Measurements from ENCODE around the gene DUSP7.

DUSP7 gene

GRCh38 chr3:52024765-52025452 lies 31.5 kb downstream of the DUSP7 start:
- no peak for DNase-seq

- DNase-seq = no peak
Measured at GRCh38 chr3:52023860-52024764, 32.3 kb downstream of the DUSP7 start.

- DNase-seq = no peak
Measured at GRCh38 chr3:52023101-52023770, 33.1 kb downstream of the DUSP7 start.

GRCh38 chr3:52022323-52023100 lies 33.9 kb downstream of the DUSP7 start:
- no peak for DNase-seq

- no peak for DNase-seq
Measured at GRCh38 chr3:52021489-52022268, 34.7 kb downstream of the DUSP7 start.

DNA sequence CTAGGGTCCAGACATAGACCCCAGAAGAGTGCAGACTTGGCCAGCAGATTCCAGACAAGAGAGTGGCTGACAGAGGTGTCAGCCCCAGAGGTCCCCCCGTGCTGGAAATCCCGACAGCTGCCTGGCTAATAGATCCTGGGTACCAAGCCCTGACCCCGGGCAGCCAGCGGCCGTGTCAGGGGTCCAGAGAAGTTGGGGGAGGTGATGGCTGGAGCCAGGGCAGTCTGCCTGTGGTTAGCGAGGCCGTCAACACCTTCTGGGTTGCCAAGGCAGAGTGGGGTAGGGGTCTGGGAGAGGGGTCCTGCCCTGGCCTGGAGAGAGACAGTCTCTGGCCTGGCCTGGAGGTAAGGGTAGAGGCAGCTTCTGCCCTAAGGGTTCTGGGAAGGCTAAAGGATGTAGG lies 35.6 kb downstream of the DUSP7 start:
- DNase-seq = no peak

DNA sequence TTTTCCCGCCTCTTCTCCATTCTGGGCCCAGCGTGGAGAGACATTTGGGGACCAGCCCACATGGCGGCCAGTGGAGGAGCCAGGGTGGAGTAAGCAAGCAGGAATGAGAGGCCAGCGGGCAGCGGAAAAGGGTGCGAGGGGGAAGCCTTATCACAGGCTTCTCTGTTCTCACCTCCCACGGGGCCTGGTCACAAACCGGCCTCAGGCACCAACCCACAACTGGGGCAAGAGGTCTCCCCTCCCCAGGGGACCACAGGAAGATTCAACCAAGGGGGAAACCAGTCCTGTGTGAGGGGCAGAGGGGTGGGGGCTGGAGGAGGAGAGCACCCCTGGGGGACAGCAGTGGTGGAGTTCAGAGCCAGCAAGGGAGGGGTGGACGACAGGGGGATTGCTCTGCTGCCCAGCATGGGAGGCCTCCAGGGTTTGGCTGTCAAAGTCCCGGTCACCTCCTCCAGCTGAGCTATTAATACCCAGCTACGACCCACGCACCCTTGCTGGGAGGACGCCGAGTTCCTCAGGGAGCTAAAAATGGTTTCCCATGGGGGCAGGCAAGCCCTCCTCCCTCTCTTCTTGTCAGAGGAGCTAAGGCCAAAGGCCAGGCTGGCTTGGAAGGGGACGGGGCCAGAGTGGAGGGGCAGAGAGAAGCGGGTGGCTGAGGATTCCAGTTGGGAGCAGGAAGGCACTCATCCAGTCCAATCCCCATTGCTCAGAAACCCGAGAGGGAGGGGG lies 36.9 kb downstream of the DUSP7 start:
- no peak for DNase-seq

DNA sequence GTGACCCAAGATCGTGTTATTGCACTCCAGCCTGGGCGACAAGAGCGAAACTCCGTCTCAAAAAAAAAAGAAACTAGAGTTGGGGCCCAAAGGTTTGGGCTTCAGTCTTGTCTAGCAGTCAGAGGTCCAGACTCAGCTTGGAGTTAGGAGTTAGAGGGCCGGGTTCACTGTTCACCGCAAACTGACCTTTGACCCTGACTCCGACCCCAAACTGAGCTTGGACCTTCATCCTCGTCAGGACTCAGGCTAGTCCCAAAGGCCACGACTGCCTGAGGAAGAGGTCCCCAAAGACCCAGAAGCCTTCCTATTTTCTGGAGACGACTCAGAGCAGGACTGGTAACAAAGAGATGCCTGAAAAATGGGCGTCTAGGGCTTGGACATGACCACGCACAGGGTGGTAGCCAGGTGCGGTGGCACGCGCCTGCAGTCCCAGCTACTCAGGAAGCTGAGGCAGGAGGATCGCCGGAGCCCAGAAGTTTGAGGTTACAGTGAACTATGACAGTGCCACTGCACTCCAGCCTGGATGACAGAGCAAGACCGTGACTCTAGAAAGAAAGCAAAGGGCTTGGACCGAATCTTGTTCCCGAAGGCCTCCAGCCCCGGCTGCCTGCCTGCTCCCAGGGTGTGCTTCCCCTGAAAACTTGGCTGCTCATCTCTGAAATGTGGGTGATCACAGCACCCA lies 37.9 kb downstream of the DUSP7 start:
- DNase-seq = no peak

DNA sequence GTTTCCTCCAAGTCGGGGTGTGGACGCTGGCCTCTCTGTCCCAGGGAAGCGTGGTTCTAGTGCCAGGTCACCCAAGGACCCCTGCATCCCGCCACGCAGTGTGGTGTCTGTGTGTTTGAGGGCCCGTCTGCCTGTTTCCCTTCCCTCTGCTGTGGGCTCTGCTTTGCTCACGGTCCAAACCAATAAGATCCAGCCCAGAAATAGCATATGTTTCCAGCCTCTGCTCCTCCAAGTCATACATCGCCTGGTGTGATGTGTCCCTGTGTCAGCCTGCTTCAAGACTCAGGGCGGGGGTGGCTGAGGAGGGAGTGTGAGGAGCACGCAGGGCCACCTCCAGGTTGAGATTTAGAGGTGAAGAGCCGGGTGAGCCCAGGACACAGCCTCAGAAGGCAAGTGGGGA lies 38.8 kb downstream of the DUSP7 start:
- DNase-seq = no peak

DNA sequence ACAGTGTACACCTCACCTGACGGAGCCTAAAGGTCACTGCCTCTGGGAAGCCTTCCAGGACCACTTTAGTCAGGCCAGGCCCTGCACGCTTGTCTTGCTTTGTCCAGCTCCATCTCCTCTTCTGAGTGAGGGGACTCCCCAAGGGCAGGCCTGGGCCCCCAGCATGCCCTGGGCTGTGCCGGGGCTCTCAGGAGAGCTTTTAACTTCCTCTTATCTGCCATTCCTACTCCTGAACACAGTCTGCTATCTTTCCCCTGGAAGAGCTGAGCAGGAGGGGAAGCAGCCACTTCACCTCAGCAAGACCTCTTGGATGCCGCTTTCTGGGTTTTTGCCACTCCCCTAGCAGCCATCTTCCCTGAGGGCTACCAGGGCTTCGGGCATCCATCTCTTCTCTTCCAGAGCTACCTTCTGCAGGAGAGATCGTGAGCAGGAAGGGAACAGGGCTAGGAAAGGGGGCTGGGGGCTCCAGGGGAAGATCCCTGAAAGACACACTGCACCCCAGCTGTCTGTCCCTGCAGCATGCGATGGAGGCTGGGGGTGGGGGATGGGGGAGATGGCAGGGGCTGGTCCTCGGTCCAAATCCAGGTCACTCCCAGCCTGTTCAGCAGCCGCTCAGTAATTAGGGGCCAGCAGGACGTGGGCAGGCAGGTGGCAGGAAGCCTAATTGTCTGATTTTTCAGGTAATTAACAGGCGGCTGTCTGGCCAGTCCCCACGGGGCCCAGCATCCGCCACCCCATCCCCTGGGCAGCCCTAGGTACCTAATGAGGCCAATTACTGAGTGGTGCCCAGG lies 40.7 kb downstream of the DUSP7 start:
- no peak for DNase-seq

DNA sequence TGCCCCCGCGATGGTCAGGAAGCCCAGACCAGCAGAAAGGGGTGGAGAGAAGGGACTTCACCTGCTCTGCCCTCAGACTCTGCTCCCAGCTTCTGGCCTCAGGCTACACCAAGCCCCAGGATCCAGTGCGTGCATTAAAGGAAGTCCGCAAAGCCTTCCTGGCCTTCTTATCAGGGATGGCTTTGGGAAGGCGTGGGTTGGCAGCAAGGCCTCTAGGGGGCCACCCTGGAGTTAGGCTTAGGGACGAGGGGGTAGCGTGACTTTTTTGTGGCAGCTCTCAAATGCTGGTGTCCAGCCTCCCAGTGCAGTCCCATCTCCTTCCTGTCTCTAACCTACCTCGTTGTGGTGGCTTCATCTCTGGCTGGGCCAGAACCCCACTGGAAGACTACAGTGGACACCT lies 41.8 kb downstream of the DUSP7 start:
- no peak for DNase-seq

DNA sequence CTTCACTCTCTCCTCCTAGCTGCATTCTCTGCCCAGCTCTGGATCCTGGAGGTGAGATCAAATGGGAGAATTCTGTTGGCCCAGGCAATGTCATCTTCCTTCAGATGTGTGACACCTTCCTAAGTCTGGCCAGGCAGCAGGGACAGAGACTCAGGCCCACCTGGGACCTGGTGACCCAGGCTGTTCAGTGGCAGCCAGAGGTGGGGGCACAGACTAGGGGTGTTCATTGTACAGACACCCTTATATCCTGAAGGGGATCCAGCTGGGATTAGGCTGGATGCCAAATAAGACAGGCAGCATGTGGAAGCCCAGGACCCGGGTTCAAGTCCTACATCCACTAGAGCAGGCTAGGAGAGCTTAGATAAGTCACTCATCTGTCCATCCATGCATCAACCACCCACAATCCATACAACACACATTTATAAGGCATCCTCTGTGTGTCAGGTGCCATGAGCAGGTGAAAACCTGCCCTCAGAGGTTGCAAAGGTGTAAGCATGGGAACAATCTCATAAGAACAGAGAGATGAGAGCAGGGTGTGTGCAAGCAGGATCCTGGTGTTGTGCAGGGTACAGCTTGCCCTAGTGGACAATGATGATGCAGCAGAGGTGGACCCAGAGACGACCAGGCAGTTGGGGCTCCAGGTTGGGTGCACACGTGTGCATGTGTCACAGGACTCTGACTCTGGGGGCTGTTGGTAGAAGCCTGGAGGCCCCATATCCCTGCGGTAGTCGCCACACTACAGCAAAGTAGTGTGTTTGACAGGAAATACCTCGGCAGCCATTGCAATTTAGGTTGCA lies 42.4 kb downstream of the DUSP7 start:
- no peak for DNase-seq

DNA sequence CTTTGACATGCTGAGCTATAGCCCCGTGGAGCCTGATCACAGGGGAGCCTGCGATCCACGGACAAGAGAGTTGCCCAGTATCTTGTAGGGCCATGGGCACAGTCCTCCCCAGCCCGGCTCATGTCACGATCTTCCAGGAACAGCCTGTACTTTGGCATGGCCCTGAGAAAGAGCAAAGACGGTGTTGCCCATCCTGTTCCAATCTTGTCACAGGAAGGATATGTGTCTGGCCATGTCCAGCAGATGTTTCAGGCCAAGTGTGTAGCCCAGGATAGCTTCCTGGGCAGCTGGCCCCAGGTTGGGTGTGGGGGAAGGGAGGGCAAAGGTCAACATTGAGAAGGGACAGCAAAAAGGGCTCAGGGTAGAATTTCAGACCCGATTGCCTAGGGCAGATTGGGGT lies 43.7 kb downstream of the DUSP7 start:
- DNase-seq = no peak

GRCh38 chr3:52010431-52010830 lies 45.9 kb downstream of the DUSP7 start:
- no peak for DNase-seq

DNA sequence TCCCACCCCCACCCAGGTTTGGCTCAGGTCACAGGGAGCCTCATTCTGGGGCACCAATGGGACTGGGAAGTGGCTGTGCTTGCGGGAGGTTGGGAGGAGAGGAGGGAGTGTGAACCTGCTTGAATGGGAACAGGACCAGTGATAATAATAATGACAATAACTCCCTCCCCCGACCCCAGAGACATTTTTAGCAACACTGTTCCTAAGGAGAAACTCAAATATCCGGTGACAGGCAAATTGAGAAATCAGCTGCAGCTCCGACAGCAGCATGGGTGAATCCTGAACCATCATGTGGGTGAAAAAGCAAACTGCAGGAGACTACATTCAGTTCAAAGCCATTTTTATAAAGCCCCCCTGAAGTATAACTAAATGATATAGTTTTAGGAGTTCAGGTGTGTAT lies 49.1 kb downstream of the DUSP7 start:
- DNase-seq = no peak

- no peak for DNase-seq
Measured at GRCh38 chr3:52006820-52007133, 49.6 kb downstream of the DUSP7 start.

DNA sequence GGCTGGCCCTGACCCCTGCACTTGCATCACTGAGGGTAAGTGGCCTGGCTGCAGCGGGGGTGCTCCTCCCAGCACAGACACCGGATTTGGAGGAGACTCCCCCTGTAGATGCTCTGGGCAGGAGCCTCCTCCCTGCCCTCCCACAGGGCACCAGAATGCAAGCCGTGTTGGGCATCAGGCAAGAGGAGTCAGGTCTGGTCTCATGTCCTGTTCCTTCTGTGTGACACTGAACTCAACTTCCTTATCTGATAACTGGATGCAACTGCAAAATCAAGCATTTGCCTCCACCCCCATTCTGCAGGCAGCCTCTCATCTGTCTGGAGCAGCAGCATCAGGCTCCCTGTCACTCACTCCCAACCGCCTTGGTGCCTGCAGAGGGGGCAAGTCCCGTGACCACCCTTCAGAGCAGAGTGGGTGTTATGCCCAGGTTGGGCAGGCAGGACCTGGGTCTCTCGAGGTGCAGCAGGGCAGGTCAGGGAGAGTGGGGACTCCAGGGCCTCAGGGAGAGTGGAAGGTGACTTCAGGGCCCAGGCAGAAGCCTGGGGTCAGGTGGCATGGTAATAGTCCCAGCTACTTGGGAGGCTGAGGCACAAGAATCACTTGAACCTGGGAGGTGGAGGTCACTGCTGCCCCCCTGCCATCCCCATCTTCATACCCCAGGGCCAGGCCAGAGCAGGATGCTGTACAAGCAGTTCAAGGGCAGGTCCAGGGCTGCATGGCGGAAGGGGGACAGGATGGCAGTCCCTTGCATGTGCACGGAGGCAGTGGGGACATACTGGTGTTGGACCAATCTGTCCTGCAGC lies 50.2 kb downstream of the DUSP7 start:
- peak; percentile 29 for DNase-seq

DNA sequence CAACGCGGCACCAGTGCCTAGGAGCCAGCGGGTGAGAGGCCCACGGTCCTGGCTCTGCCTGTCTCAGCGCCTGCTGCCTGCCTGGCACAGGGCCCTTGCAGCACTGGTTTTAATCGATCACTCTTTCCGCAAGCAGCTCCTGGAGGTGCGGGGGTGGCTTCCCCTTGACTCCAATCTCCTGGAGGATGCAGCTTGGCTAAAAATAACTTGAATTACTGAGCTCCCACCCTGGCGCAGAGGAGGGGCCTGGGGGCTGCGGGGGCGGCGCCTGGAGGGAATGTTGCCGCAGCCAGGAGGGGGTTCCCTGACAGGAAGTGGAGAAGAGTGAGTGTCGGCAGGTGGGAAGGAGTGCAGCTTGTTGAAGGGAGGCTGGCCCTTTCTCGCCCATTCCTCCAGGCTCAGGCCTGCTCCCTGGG lies 50.8 kb downstream of the DUSP7 start:
- DNase-seq = no peak
